ENCODE results near the gene BTBD16.

Gene BTBD16

DNA sequence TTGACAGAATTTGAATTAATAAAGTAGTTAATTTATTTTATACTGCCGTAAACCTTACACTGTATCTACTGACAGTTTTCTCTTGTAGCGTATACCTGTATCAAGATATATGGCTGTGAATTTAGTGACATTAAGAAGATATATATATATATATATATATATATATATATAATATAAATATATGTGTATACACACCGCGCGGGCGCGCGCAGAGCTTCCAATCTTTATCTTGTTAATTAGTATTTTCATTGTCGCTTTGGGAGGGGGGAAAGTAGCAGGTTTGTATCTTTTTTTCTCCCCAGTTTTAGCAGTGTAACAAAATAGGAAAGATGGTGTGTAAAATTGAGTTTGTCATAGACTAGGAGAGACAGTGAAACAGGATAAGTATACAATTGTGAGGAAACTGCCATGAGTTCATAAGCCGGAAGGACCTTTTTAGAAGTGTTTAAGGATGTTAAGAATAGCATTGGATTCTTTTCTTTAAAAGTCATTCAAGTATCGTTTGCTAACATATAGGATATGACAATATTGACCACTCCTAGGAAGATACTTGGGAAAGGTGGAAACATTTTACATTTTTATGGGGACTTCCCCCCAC is 105.4 kb downstream of the BTBD16 start:
- no peak for FAIRE-seq

DNA sequence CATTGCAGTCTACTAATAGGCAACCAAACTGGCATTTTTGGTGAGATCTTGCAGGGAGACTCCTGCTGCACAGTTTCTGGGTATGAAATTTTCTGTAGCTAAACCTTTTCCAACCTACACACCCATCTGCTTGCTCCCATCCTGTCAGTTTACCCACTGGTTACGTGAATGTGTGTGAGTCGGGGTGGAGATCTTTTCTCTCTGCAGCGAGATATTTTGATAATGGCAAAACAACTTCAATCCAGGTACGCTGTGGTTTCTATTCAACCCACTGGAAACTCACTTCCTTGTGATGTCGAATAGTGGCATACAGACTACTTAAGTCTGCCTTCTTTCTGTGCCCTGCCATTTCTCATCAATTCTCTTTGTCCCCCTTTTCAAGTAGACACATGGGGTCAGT is 107.9 kb downstream of the BTBD16 start:
- no peak for FAIRE-seq

GRCh38 chr10:122379537-122379936 is 108.4 kb downstream of the BTBD16 start:
- FAIRE-seq, result no peak

- FAIRE-seq, result no peak
These were observed 109.6 kb downstream of the BTBD16 start for GRCh38 chr10:122380703-122381102.

- no peak for FAIRE-seq
These were observed 110.6 kb downstream of the BTBD16 start for GRCh38 chr10:122381680-122382079.

DNA sequence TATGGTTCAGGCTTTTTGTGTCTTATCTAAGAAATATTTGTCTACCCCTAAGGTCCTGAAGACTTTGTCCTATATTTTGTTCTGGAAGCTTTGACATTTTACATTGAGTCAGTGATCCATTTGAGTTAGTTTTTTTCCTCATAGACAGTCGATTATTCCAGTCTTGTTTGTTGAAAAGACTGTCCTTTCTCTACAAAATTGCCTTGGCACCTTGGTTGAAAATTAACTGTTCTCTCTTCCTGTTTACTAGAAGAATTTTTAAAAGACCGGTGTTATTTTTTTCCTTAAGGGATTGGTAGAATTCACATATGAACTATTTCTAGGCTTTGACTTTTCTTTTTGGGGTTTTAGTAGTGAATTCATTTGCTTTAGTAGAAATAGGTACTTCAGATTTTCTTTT is 115.4 kb downstream of the BTBD16 start:
- no peak for FAIRE-seq

DNA sequence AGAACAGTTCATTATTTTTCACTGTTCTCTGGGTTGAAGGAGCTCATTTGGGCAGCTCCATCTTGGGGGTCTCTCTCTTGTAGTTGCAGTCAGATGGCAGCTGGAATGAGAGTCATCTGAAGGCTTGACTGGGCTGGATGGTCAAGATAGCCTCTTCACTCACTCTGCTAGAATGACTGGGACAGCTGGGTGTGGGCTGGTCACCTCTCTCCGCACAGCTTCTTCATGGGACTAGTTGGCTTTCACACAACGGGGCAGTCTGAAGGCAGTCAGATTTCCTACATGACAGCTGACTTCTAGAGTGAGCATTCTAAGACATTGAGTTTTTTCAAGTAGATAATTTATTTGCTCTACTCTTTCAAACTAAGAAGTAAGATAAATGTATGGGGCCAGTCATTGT is 116.5 kb downstream of the BTBD16 start:
- no peak for FAIRE-seq
